Nephron progenitor cell (in vitro differentiated cells): ENCODE measurements around the gene PPP2R5A.
"Not testable (repeated sequence)": the region's sequence is repeated elsewhere in the genome, so short reads cannot be mapped to it uniquely, and the experiment has no call there.

ENCODE experiments used
- DNase-seq: peaks from one replicate; pipeline ENCODE4 v3.0.0; 2021
- H3K27ac Mint-ChIP-seq: 2 replicates; pipeline ENCODE4 v1.8.0; 2021; ENCODE audit warnings: mild to moderate bottlenecking, moderate library complexity, mixed read lengths
- H3K27me3 Mint-ChIP-seq: 2 replicates; pipeline ENCODE4 v1.8.0; 2021; ENCODE audit warnings: mild to moderate bottlenecking, low read depth, mixed read lengths; ENCODE audit not compliant: poor library complexity
- H3K36me3 Mint-ChIP-seq: 2 replicates; pipeline ENCODE4 v1.8.0; 2021; ENCODE audit warnings: low read depth, mixed read lengths
- H3K4me1 Mint-ChIP-seq: 2 replicates; pipeline ENCODE4 v1.8.0; 2021; ENCODE audit warnings: mixed read lengths
- H3K4me3 Mint-ChIP-seq: 2 replicates; pipeline ENCODE4 v1.8.0; 2021; ENCODE audit warnings: mild to moderate bottlenecking, moderate library complexity, mixed read lengths
- H3K9me3 Mint-ChIP-seq: 2 replicates; pipeline ENCODE4 v1.8.0; 2021; ENCODE audit warnings: mild to moderate bottlenecking, moderate library complexity, mixed read lengths
- CTCF ChIP-seq: fragments of 200-600 bp; sonication (generic); IDR thresholded peaks from 2 replicates; pipeline ENCODE4 v1.5.0; 2021; ENCODE audit warnings: antibody characterized with exemption

PPP2R5A gene

GRCh38 chr1:212294983-212295382 is 9.8 kb downstream of the PPP2R5A start:
- Mint-ChIP-seq H3K4me3 (no peak overlapping the region), H3K27ac (no peak overlapping the region), H3K4me1 (peaks cover 26% of the 10 kb centered on the region), H3K27me3 (no peaks in the 10 kb centered on the region), H3K36me3 (peaks cover 6% of the 10 kb centered on the region), H3K9me3 (peaks cover 7% of the 10 kb centered on the region)
- TF ChIP-seq CTCF = no peak
- no peak for DNase-seq

GRCh38 chr1:212295579-212295978 is 10.4 kb downstream of the PPP2R5A start:
- no peak overlapping the region for H3K27ac Mint-ChIP-seq
- H3K36me3 Mint-ChIP-seq = peaks cover 6% of the 10 kb centered on the region
- H3K27me3 Mint-ChIP-seq = no peaks in the 10 kb centered on the region
- peaks cover 7% of the 10 kb centered on the region for H3K9me3 Mint-ChIP-seq
- no peak for TF ChIP-seq CTCF
- H3K4me1 Mint-ChIP-seq = peaks cover 24% of the 10 kb centered on the region
- H3K4me3 Mint-ChIP-seq = no peak overlapping the region
- no peak for DNase-seq

- Mint-ChIP-seq H3K9me3 (peaks cover 7% of the 10 kb centered on the region), H3K27ac (no peak overlapping the region), H3K36me3 (peaks cover 6% of the 10 kb centered on the region), H3K27me3 (no peaks in the 10 kb centered on the region), H3K4me3 (no peak overlapping the region), H3K4me1 (peaks cover 6% of the 10 kb centered on the region)
- DNase-seq = no peak
- TF ChIP-seq CTCF = no peak
Measured at GRCh38 chr1:212297338-212297737, 12.1 kb downstream of the PPP2R5A start.

- no peaks in the 10 kb centered on the region for H3K27me3 Mint-ChIP-seq
Measured at GRCh38 chr1:212301580-212301979, 16.4 kb downstream of the PPP2R5A start.

GRCh38 chr1:212302745-212303383 is 17.7 kb downstream of the PPP2R5A start:
- no peak for DNase-seq
- Mint-ChIP-seq H3K4me3 (no peak overlapping the region), H3K4me1 (peaks cover 6% of the 10 kb centered on the region), H3K27ac (no peak overlapping the region), H3K9me3 (peaks cover 29% of the 10 kb centered on the region), H3K36me3 (peaks cover 36% of the 10 kb centered on the region), H3K27me3 (no peaks in the 10 kb centered on the region)
- no peak for TF ChIP-seq CTCF

More at GRCh38 chr1:212301580-212301979, 16.4 kb downstream of the PPP2R5A start:
- H3K36me3 Mint-ChIP-seq = peaks cover 24% of the 10 kb centered on the region
- no peak for TF ChIP-seq CTCF
- H3K4me1 Mint-ChIP-seq = peaks cover 6% of the 10 kb centered on the region
- no peak for DNase-seq
- H3K9me3 Mint-ChIP-seq = peaks cover 22% of the 10 kb centered on the region
- no peak overlapping the region for H3K27ac Mint-ChIP-seq
- H3K4me3 Mint-ChIP-seq = no peak overlapping the region

GRCh38 chr1:212305342-212305741 is 20.1 kb downstream of the PPP2R5A start:
- no peaks in the 10 kb centered on the region for H3K27me3 Mint-ChIP-seq
- H3K36me3 Mint-ChIP-seq = peaks cover 55% of the 10 kb centered on the region
- H3K9me3 Mint-ChIP-seq = peaks cover 36% of the 10 kb centered on the region
- no peak overlapping the region for H3K27ac Mint-ChIP-seq
- H3K4me1 Mint-ChIP-seq = peaks cover 16% of the 10 kb centered on the region
- no peak overlapping the region for H3K4me3 Mint-ChIP-seq
- no peak for TF ChIP-seq CTCF
- DNase-seq = no peak

GRCh38 chr1:212305984-212306452 is 20.8 kb downstream of the PPP2R5A start:
- not testable (repeated sequence) for H3K27me3 Mint-ChIP-seq, DNase-seq, H3K4me3 Mint-ChIP-seq
- Mint-ChIP-seq H3K36me3 (peaks cover 62% of the 10 kb centered on the region), H3K27ac (peak overlapping the region; percentile 55), H3K4me1 (peaks cover 21% of the 10 kb centered on the region), H3K9me3 (peaks cover 36% of the 10 kb centered on the region)
